RPMI7951 (cell line): Measurements from ENCODE around the gene USP37. TPM values are rescaled to one million over a fixed set of nuclear protein-coding genes. Genes with fewer than 3 reads are reported as not detected.

ENCODE experiments used
- DNase-seq: peaks from one replicate; pipeline ENCODE4 v3.0.0-alpha.2; 2012; ENCODE audit warnings: low read depth
- total RNA-seq: library from RNA; depleted of rRNA; stranded (reverse); fragments of >200 nt; shearing (Covaris generic); gene quantifications from 2 replicates; pipeline ENCODE4 v1.2.3, GENCODE V29; 2014

The USP37 gene
- total RNA-seq, 1 experiment from 2014 or later: 12.0 TPM

GRCh38 chr2:218477247-218477646 is 90.9 kb downstream of the USP37 start:
- DNase-seq: no peak

DNA sequence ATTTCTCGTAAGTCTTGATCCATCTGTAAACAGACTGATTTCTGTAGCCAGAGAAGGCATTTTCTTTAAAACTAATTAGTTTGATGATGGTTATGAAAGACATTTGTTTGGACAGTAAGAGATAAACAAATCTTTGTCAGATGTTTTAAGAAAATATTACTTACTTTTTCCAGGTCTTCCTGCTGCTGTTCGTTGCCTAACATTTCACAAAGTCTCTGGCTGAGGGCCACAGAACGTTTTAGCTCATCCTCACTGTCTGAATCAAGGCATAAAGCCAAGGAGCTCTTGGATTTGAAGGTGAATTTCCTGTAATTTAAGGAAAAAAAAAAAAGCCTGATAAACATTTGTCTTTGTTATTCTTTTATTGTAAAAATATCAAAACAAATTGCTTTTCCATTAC is 91.5 kb downstream of the USP37 start:
- DNase-seq: no peak

GRCh38 chr2:218474527-218474926 is 93.6 kb downstream of the USP37 start:
- no peak for DNase-seq

- DNase-seq: no peak
These were observed 95.2 kb downstream of the USP37 start for GRCh38 chr2:218472988-218473387.

DNA sequence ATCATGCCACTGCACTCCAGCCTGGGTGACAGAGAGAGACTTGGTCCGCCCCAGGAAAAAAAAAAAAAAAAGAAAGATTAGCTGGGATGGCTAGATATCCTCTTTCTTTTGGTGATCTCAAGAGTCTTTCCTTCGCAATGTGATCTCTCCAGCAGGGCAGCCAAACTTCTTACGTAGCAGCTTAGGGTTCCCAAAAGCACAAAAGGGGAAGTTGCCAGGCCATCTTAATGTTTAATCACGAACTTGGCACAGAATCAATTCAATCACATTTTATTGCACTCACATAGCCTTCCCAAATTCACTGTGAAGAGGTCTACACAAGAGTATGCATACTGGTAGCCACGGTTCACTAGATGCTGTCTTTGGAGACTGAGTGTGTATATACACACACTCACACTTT is 96.2 kb downstream of the USP37 start:
- no peak for DNase-seq

DNA sequence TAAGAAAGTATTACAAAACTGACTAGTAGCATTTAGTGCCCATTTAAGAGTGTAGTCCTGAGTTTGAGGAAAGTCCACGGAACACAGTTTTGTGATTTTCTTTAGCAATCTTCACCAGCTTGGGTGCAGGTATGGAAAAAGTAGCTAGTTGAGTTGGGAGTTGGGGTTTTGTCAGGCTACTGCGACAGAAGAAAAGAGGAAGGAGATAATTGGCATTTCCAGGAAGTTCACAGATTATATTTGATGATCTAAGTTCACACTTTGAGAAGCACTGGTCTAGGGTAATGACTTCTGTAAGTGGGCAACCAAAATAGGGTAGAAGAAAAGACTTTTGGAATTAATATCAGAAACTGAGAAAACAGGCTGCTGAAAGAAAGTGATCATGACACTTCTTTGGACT is 97.1 kb downstream of the USP37 start:
- no peak for DNase-seq

DNA sequence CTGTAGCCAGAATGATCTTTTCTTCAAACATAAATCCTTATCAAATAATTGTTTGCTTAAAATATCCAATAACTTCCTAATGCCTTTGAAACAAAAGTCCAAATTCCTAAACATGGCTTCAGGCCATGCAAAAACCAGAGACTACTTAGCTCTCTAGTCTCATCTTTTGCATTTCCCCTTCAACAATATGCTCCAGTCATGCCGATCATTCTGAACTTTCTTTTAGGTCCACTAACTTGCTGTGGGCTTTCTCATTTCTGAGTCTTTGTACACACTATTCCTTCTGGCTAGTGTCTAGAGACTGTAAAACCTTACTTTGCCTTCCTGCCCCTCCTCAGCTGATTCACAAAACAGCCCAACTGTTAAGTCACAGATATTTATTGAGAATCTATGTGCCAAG is 97.7 kb downstream of the USP37 start:
- DNase-seq: no peak

DNA sequence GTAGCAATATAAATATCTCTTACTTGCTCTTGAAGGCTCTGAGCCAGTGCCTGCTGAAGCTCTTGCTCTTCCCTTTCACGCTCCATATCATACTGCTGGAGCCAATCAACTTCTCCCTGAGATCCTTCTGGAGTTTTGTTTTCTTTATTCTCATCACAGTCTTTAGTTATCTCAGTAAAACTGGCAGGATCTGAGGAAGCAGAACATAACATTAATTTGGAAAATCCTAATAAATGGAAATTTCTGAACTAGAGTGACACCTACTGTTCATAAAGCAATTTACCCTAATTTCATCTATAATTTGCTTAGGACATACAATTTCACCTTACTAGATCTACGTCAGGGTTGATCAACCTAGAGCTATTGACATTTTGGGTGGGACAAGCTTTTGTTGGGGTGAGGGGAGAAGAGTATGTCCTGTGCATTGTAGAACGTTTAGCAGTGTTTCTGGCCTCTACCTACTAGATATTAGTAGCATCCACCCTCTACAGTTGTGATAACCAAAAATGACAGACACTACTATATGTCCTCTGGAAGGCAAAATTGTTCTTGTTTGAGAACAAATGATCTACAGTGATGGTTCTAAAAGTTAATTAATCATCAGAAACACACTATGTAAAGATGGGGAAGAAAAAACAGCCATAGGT is 102.0 kb downstream of the USP37 start:
- peak; percentile 36 for DNase-seq

DNA sequence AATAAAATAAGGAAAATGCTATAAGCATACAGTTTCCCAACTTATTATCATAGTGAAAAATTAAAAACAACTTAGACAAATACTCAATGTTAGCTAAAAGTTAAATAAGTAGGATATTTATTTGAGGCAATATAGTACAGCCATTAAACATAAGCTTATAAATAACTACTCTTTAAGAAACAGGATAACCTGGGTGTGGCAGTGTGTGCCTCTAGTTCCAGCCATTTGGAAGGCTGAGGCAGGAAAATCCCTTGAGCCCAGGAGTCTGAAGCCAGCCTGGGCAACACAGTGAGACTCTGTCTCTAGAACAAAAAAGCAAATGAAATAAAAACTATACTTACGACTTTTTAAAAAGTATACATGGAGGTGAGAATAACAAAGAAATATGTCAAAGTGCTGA is 109.6 kb downstream of the USP37 start:
- no peak for DNase-seq

- no peak for DNase-seq
These were observed 111.3 kb downstream of the USP37 start for GRCh38 chr2:218456849-218457248.

- no peak for DNase-seq
These were observed 116.1 kb downstream of the USP37 start for GRCh38 chr2:218452079-218452478.

GRCh38 chr2:218448934-218449333 is 119.2 kb downstream of the USP37 start:
- peak; percentile 81 for DNase-seq

DNA sequence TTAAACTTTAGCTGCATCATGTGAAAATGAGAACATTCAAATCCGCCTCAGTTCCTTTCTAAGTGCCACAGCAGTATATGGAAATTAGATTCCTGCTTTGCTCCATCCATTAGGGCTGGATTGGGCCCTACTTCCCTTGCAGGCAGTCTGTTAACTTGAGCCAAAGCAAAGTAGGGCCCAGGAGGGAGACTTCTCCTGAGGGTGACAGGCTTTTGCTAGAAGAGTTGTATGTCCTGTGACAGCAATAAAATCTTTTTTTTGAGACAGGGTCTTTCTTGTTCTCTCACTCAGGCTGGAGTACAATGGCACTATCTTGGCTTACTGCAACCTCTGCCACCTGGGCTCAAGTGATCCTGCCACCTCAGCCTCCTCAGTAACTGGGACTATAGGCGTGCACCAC is 121.1 kb downstream of the USP37 start:
- DNase-seq: no peak

- no peak for DNase-seq
These were observed 121.6 kb downstream of the USP37 start for GRCh38 chr2:218446547-218446946.

GRCh38 chr2:218445602-218446001 is 122.5 kb downstream of the USP37 start:
- no peak for DNase-seq

DNA sequence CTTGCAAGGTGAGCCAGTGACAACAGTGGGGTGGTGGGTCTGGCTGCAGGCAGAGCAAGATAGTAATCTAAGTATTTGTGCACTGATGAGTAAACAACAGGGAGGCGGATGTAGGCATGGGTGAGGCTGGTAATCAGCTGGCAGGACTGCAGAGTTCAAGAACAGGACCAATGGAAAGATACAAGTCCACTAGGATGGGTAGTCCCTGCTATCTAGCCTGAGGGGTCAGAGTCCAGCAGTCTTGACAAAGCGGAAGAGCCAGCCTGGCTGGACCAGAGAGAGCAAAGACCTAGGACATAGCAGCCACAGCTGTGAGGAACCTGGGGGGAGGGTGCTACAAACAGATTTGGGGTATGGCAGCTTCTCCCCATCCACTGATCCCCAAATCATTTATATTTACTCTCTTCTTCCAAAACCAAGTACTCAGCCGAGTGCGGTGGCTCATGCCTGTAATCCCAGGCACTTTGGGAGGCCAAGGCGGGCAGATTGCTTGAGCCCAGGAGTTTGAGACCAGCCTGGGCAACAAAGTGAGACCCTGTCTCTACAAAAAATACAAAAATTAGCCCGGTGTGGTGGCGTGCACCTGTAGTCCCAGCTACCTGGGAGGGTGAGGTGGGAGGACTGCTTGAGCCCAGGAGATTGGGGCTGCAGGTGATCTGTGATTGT is 123.3 kb downstream of the USP37 start:
- no peak for DNase-seq

GRCh38 chr2:218438596-218438995 is 129.6 kb downstream of the USP37 start:
- DNase-seq: no peak

DNA sequence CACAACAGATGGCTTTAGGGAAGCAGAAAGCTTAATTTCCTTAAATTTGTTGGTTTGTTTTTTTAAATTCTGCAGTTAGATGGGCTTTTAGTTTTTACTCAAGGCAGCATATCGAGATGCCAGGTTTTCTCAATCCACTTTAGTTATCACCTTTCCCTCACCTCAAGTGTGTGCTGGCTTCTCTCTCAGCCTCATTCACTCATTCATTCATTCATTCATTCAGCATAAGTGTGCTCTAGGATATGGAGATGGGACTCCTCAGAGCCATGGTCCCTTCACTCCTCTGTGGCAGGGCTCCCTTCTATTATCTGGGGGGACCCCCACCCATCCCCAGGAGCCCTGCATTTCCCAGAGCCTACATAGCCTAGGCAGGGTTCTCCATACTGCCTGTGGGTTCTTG is 130.2 kb downstream of the USP37 start:
- no peak for DNase-seq

- no peak for DNase-seq
These were observed 131.2 kb downstream of the USP37 start for GRCh38 chr2:218436992-218437391.

DNA sequence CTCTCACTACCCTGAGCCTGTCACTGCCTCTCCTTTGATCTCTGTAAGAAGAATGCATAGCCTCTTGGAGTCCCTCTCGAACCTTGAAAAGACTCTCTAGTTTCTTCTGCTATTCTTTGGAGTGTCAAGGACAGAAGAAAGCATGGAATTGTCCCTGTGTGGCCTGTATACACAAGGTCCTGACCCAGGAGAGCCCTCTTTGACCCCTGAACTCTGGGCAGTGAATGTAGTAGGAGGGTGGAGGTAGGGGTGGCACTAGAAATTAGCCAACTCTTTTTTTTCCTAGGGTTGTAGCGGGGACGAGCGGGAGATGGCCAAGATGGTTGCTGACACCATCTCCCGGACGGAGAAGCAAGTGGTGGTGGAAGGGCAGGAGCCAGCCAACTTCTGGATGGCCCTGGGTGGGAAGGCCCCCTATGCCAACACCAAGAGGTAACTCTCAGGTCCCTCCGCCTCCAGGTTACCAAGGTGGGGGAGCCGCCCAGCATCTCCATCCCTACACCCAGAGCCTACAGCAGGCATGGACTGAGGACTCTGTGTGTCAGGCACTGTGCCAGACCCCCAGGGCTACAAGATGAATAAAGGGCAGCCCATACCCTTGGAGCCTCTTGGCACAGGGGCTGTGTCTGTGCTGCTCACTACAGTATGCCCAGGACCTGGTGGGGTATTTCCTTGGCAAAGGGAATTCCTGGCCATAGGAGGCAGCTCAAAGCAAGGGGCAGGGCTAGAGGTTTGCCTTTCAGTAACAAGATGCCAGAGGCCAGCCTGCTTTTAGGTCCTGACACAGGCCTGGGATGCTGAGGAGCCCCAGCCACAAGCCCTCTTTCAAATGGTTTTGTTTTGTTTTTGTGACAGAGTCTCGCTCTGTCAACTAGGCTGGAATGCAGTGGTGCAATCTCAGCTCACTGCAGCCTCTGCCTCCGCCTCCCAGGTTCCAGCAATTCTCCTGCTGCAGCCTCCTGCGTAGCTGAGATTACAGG is 132.9 kb downstream of the USP37 start:
- no peak for DNase-seq

DNA sequence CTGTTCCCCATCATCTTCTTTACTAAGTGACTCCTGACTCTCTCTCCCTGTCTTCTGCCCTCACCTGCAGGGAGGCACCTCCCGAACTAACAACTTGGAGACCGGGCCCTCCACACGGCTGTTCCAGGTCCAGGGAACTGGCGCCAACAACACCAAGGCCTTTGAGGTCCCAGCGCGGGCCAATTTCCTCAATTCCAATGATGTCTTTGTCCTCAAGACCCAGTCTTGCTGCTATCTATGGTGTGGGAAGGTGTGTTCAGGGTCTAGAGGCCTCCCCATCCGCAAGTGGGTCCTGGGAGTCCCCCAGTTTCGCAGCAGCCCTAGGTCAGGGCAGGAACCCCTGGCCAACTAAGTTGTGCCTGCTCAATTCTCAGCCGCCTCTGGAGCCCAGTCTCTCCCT is 133.7 kb downstream of the USP37 start:
- DNase-seq: no peak

DNA sequence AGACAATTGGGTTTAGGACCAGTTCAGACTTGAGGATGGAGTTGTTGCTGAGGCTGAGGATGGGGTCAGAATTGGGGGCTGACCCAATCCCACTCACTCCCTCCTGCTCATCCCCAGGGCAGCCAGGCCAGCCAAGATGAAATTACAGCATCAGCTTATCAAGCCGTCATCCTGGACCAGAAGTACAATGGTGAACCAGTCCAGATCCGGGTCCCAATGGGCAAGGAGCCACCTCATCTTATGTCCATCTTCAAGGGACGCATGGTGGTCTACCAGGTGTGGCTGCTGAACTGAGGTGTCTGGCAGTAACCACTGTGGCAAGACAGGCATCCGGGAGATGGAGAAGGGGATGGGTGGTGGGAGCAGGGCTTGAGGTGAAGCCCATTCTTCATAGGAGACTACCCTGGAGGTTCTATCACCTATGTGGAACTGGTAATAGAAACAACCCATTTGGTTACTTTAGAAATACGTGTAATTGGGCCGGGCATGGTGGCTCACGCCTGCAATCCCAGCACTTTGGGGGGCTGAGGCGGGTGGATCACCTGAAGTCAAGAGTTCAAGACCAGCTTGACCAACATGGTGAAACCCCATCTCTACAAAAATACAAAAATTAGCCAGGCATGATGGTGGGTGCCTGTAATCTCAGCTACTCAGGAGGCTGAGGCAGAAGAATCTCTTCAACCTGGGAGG is 135.3 kb downstream of the USP37 start:
- DNase-seq: no peak
